Glutamatergic neuron (in vitro differentiated cells): Measurements from ENCODE around the gene KLHDC3. TPM values are rescaled to one million over a fixed set of nuclear protein-coding genes. Genes with fewer than 3 reads are reported as not detected.

Experiments used
- DNase-seq: peaks from one replicate; pipeline ENCODE4 v3.0.0; 2022
- H3K27ac Mint-ChIP-seq: one replicate; pipeline ENCODE4 v1.8.0; 2020; ENCODE audit warnings: mild to moderate bottlenecking, mixed read lengths, inconsistent platforms; ENCODE audit not compliant: unreplicated experiment
- H3K27me3 Mint-ChIP-seq: one replicate; pipeline ENCODE4 v1.8.0; 2020; ENCODE audit warnings: mild to moderate bottlenecking, moderate library complexity, mixed read lengths, inconsistent platforms; ENCODE audit not compliant: unreplicated experiment
- H3K36me3 Mint-ChIP-seq: one replicate; pipeline ENCODE4 v1.8.0; 2020; ENCODE audit warnings: mild to moderate bottlenecking, mixed read lengths, inconsistent platforms; ENCODE audit not compliant: unreplicated experiment
- H3K4me1 Mint-ChIP-seq: one replicate; pipeline ENCODE4 v1.8.0; 2020; ENCODE audit warnings: mild to moderate bottlenecking, low read depth, mixed read lengths, inconsistent platforms; ENCODE audit not compliant: unreplicated experiment
- H3K4me3 Mint-ChIP-seq: one replicate; pipeline ENCODE4 v1.8.0; 2020; ENCODE audit warnings: mild to moderate bottlenecking, mixed read lengths, inconsistent platforms; ENCODE audit not compliant: unreplicated experiment
- H3K9me3 Mint-ChIP-seq: one replicate; pipeline ENCODE4 v1.8.0; 2020; ENCODE audit warnings: mild to moderate bottlenecking, moderate library complexity, mixed read lengths, inconsistent platforms; ENCODE audit not compliant: unreplicated experiment
- CTCF ChIP-seq: fragments of 200-600 bp; sonication (generic); IDR thresholded peaks from one replicate; pipeline ENCODE4 v1.5.0; 2021; ENCODE audit not compliant: partially characterized antibody, unreplicated experiment
- total RNA-seq: library from RNA; stranded (reverse); fragmentation: NEBNext Ultra II Directional; extraction: Animal tissue kit (Norgen Biotek cat#: 25700); gene quantifications from one replicate; pipeline ENCODE4 v1.2.1, GENCODE V29; 2021; ENCODE audit not compliant: unreplicated experiment

KLHDC3 gene
- total RNA-seq, 1 donor from 2014 or later, result 119 TPM

- no peaks in the 10 kb centered on the region for H3K9me3 Mint-ChIP-seq
- no peaks in the 10 kb centered on the region for H3K4me1 Mint-ChIP-seq
- DNase-seq, result no peak
- no peak overlapping the region for H3K27ac Mint-ChIP-seq
- no peaks in the 10 kb centered on the region for H3K36me3 Mint-ChIP-seq
- no peak for TF ChIP-seq CTCF
- H3K27me3 Mint-ChIP-seq, result no peaks in the 10 kb centered on the region
- no peak overlapping the region for H3K4me3 Mint-ChIP-seq
Measured at GRCh38 chr6:43001843-43002242, 12.2 kb upstream of the KLHDC3 start.

- peak overlapping the region; percentile 6 for H3K27ac Mint-ChIP-seq
Measured at GRCh38 chr6:43005844-43006243, 8.2 kb upstream of the KLHDC3 start.

GRCh38 chr6:43006251-43006650 is 7.8 kb upstream of the KLHDC3 start:
- Mint-ChIP-seq H3K4me1 (no peaks in the 10 kb centered on the region), H3K36me3 (no peaks in the 10 kb centered on the region), H3K9me3 (no peaks in the 10 kb centered on the region), H3K27me3 (peaks cover 2% of the 10 kb centered on the region), H3K4me3 (no peak overlapping the region), H3K27ac (no peak overlapping the region)
- no peak for DNase-seq
- TF ChIP-seq CTCF, result no peak

More at GRCh38 chr6:43005844-43006243, 8.2 kb upstream of the KLHDC3 start:
- Mint-ChIP-seq H3K9me3 (no peaks in the 10 kb centered on the region), H3K4me3 (no peak overlapping the region), H3K4me1 (no peaks in the 10 kb centered on the region), H3K36me3 (no peaks in the 10 kb centered on the region), H3K27me3 (peaks cover 2% of the 10 kb centered on the region)
- DNase-seq, result no peak
- no peak for TF ChIP-seq CTCF

GRCh38 chr6:43007126-43007525 is 6.9 kb upstream of the KLHDC3 start:
- Mint-ChIP-seq H3K9me3 (peaks cover under 1% of the 10 kb centered on the region), H3K27ac (no peak overlapping the region), H3K27me3 (peaks cover 3% of the 10 kb centered on the region), H3K36me3 (no peaks in the 10 kb centered on the region), H3K4me3 (no peak overlapping the region), H3K4me1 (no peaks in the 10 kb centered on the region)
- no peak for DNase-seq
- TF ChIP-seq CTCF, result no peak

GRCh38 chr6:43009124-43009523 is 4.9 kb upstream of the KLHDC3 start:
- TF ChIP-seq CTCF, result peak; percentile 18
- Mint-ChIP-seq H3K4me3 (no peak overlapping the region), H3K9me3 (peaks cover 5% of the 10 kb centered on the region), H3K27ac (no peak overlapping the region), H3K4me1 (peaks cover 7% of the 10 kb centered on the region), H3K36me3 (no peaks in the 10 kb centered on the region), H3K27me3 (peaks cover 8% of the 10 kb centered on the region)
- peak; percentile 53 for DNase-seq
